ENCODE measurements around the gene ZNF346. TPM values are rescaled to one million over a fixed set of nuclear protein-coding genes. Genes with fewer than 3 reads are reported as not detected.
A peak's percentile ranks its signal among the peaks of the same experiment; 100 is the strongest.
"Not testable (repeated sequence)": the region's sequence is repeated elsewhere in the genome, so short reads cannot be mapped to it uniquely, and the experiment has no call there.

ZNF346 gene
- total and polyA plus RNA-seq, 2 of the 13 experiments (the other 11 are each of a cell fraction or from before 2014, with no cell fraction given), result 8.6 to 19.4 TPM

DNA sequence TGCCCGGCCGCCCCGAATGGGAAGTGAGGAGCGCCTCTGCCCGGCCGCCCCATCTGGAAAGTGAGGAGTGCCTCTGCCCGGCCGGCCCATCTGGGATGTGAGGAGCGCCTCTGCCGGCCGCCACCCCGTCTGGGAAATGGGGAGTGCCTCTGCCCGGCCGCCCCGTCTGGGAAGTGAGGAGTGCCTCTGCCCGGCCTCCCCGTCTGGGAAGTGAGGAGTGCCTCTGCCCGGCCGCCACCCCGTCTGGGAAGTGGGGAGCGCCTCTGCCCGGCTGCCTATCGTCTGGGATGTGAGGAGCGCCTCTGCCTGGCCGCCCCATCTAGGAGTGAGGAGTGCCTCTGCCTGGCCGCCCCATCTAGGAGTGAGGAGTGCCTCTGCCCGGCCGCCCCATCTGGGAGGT is 38.3 kb upstream of the ZNF346 start:
- DNase-seq (ENCODE audit: low spot score); H3K4me2 ChIP-seq (ENCODE audit: low read depth, low read length); POLR2A ChIA-PET; ATAC-seq; CTCF ChIA-PET (ENCODE audit: low intra/inter-chr PET ratio, low total read pairs); H3K27me3 ChIP-seq (ENCODE audit: control insufficient read depth in 1 of 2, insufficient read depth in 2 of 2, low read length in 2 of 2); H3K27ac ChIP-seq (ENCODE audit: extremely low read length, insufficient read depth, low read length); H3K9ac ChIP-seq (ENCODE audit: insufficient read depth, low read depth, low read length); intact Hi-C loops (cut with micrococcal nuclease; ENCODE audit: unreplicated experiment); BruUV-seq (replicated peaks); FAIRE-seq; in situ Hi-C loops (cut with HindIII; ENCODE audit: extremely low pct_ligation_motif_present, low pct_unique_long_range_greater_than_20kb); H4K20me1 ChIP-seq (ENCODE audit: insufficient read depth, low read length); H3K9me3 ChIP-seq (ENCODE audit: low read length); H2AFZ ChIP-seq (ENCODE audit: low read length); H3K4me3 ChIP-seq (replicated peaks in 1 of 3; ENCODE audit: insufficient read depth in 1 of 3, low read depth in 2 of 3, low read length in 3 of 3): not testable (repeated sequence)
- peaks cover 7 to 30% of the 10 kb centered on the region in 2 experiments; a peak in 4 of 5 replicates for H3K36me3 ChIP-seq (replicated peaks in 1 of 2; ENCODE audit: control insufficient read depth in 1 of 2, insufficient read depth in 2 of 2, low read length in 2 of 2)
- peaks cover 17% of the 10 kb centered on the region for H3K4me1 ChIP-seq (ENCODE audit: insufficient read depth, low read length)
- peaks cover 42% of the 10 kb centered on the region for H3K79me2 ChIP-seq (ENCODE audit: insufficient read depth, low read length)
- 98% methylated on average over 17 of the region's 28 CpGs for WGBS (ENCODE audit: low lambda C conversion rate)
- TF ChIP-seq, protein P1, sequence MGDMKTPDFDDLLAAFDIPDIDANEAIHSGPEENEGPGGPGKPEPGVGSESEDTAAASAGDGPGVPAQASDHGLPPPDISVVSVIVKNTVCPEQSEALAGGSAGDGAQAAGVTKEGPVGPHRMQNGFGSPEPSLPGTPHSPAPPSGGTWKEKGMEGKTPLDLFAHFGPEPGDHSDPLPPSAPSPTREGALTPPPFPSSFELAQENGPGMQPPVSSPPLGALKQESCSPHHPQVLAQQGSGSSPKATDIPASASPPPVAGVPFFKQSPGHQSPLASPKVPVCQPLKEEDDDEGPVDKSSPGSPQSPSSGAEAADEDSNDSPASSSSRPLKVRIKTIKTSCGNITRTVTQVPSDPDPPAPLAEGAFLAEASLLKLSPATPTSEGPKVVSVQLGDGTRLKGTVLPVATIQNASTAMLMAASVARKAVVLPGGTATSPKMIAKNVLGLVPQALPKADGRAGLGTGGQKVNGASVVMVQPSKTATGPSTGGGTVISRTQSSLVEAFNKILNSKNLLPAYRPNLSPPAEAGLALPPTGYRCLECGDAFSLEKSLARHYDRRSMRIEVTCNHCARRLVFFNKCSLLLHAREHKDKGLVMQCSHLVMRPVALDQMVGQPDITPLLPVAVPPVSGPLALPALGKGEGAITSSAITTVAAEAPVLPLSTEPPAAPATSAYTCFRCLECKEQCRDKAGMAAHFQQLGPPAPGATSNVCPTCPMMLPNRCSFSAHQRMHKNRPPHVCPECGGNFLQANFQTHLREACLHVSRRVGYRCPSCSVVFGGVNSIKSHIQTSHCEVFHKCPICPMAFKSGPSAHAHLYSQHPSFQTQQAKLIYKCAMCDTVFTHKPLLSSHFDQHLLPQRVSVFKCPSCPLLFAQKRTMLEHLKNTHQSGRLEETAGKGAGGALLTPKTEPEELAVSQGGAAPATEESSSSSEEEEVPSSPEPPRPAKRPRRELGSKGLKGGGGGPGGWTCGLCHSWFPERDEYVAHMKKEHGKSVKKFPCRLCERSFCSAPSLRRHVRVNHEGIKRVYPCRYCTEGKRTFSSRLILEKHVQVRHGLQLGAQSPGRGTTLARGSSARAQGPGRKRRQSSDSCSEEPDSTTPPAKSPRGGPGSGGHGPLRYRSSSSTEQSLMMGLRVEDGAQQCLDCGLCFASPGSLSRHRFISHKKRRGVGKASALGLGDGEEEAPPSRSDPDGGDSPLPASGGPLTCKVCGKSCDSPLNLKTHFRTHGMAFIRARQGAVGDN (CRISPR knock-in tag; IDR thresholded peaks at IDR 0.05), result peak; percentile 51

DNA sequence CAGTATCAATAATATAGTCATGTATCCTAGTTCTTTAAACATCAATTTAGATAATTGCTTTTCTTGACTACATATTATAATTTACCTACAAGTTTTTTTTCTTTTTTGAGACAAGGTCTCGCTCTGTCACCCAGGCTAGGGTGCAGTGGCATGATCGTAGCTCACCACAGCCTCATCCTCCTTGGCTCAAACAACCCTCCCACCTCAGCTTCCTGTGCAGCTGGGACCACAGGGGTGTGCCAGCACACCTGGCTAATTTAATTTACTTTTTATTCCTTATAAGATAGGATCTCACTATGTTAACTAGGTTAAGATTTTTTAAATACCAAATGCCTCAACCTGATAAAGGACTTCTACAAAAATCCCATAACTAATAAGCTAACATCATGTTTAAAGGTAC is 37.0 kb upstream of the ZNF346 start:
- Histone ChIP-seq H2AFZ (ENCODE audit: low read length) (no peak overlapping the region), H3K79me2 (ENCODE audit: insufficient read depth, low read length) (peaks cover 51% of the 10 kb centered on the region), H3K36me3 (replicated peaks in 1 of 2; ENCODE audit: control insufficient read depth in 1 of 2, insufficient read depth in 2 of 2, low read length in 2 of 2) (peaks cover 4 to 18% of the 10 kb centered on the region in 2 experiments; a peak in 3 of 5 replicates), H3K4me2 (ENCODE audit: low read depth, low read length) (no peak overlapping the region), H3K27me3 (ENCODE audit: control insufficient read depth in 1 of 2, insufficient read depth in 2 of 2, low read length in 2 of 2) (no peaks in the 10 kb centered on the region; a peak in 1 of 5 replicates), H3K27ac (ENCODE audit: extremely low read length, insufficient read depth, low read length) (no peak overlapping the region), H3K9ac (ENCODE audit: insufficient read depth, low read depth, low read length) (no peak overlapping the region), H4K20me1 (ENCODE audit: insufficient read depth, low read length) (peaks cover 12% of the 10 kb centered on the region), H3K4me3 (replicated peaks in 1 of 3; ENCODE audit: insufficient read depth in 1 of 3, low read depth in 2 of 3, low read length in 3 of 3) (no peak overlapping the region), H3K9me3 (ENCODE audit: low read length) (no peaks in the 10 kb centered on the region), H3K4me1 (ENCODE audit: insufficient read depth, low read length) (peaks cover 17% of the 10 kb centered on the region)
- FAIRE-seq (no peak), DNase-seq (ENCODE audit: low spot score) (no peak), ATAC-seq (no peak)
- 89% methylated on average over 2 of the region's 2 CpGs for WGBS (ENCODE audit: low lambda C conversion rate)
- in situ Hi-C loops (cut with HindIII; ENCODE audit: extremely low pct_ligation_motif_present, low pct_unique_long_range_greater_than_20kb), result no loop called here
- BruUV-seq (replicated peaks), result no TSS peak
- intact Hi-C loops (cut with micrococcal nuclease; ENCODE audit: unreplicated experiment), result no loop called here
- POLR2A ChIA-PET, result no interaction called here
- CTCF ChIA-PET (ENCODE audit: low intra/inter-chr PET ratio, low total read pairs), result no interaction called here
- TF ChIP-seq MYC (CRISPR knock-in tag; IDR thresholded peaks at IDR 0.05; ENCODE audit: borderline replicate concordance), result no peak
- TF ChIP-seq TAF15 (IDR thresholded peaks at IDR 0.05; ENCODE audit: low read depth, low read length, poor library complexity, severe bottlenecking), result no peak
- no peak for TF ChIP-seq ZNF761 (CRISPR knock-in tag; conservative IDR thresholded peaks at IDR 0.05)
- TF ChIP-seq HDAC1 (CRISPR knock-in tag; IDR thresholded peaks at IDR 0.05), result no peak
- TF ChIP-seq ZSCAN25 (CRISPR knock-in tag; IDR thresholded peaks at IDR 0.05), result no peak
- no peak for TF ChIP-seq SIX1 (CRISPR knock-in tag; IDR thresholded peaks at IDR 0.05; ENCODE audit: borderline replicate concordance)
- no peak for TF ChIP-seq EEA1 (CRISPR knock-in tag; IDR thresholded peaks at IDR 0.05; ENCODE audit: borderline replicate concordance)
- TF ChIP-seq, protein P2, sequence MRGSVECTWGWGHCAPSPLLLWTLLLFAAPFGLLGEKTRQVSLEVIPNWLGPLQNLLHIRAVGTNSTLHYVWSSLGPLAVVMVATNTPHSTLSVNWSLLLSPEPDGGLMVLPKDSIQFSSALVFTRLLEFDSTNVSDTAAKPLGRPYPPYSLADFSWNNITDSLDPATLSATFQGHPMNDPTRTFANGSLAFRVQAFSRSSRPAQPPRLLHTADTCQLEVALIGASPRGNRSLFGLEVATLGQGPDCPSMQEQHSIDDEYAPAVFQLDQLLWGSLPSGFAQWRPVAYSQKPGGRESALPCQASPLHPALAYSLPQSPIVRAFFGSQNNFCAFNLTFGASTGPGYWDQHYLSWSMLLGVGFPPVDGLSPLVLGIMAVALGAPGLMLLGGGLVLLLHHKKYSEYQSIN (CRISPR knock-in tag; IDR thresholded peaks at IDR 0.05; ENCODE audit: borderline replicate concordance), result no peak
- TF ChIP-seq, protein P3, sequence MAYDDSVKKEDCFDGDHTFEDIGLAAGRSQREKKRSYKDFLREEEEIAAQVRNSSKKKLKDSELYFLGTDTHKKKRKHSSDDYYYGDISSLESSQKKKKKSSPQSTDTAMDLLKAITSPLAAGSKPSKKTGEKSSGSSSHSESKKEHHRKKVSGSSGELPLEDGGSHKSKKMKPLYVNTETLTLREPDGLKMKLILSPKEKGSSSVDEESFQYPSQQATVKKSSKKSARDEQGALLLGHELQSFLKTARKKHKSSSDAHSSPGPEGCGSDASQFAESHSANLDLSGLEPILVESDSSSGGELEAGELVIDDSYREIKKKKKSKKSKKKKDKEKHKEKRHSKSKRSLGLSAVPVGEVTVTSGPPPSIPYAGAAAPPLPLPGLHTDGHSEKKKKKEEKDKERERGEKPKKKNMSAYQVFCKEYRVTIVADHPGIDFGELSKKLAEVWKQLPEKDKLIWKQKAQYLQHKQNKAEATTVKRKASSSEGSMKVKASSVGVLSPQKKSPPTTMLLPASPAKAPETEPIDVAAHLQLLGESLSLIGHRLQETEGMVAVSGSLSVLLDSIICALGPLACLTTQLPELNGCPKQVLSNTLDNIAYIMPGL (CRISPR knock-in tag; IDR thresholded peaks at IDR 0.05; ENCODE audit: borderline replicate concordance in 1 of 2, low read depth in 1 of 2), result no peak
